NCI-H2029 (cell line): Measurements from ENCODE around the gene TCF7L2.

Experiments
- DNase-seq: peaks from one replicate; lab custom pipeline; 2025; lab: John Stamatoyannopoulos, UW

The TCF7L2 gene

DNA sequence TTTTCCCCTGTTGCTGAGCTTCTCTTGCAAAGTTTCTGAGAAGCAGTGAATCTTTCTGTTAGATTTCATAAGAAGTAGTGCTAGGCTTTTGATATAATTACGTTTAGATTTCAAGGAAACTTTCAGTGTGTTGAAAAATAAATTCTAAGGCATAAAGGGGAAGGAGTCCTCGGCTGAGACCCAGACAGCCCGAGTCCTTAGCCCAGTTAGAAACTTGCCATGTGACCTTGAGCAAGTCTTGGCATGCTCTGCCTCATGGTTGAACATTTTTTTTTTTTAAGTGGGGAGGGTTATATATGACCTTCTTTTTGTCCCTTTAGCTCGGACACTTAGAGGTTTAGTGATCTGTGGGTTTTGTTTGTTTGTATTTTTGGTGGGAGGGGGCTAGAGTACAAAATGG is 117.5 kb downstream of the TCF7L2 start:
- DNase-seq, result no peak

DNA sequence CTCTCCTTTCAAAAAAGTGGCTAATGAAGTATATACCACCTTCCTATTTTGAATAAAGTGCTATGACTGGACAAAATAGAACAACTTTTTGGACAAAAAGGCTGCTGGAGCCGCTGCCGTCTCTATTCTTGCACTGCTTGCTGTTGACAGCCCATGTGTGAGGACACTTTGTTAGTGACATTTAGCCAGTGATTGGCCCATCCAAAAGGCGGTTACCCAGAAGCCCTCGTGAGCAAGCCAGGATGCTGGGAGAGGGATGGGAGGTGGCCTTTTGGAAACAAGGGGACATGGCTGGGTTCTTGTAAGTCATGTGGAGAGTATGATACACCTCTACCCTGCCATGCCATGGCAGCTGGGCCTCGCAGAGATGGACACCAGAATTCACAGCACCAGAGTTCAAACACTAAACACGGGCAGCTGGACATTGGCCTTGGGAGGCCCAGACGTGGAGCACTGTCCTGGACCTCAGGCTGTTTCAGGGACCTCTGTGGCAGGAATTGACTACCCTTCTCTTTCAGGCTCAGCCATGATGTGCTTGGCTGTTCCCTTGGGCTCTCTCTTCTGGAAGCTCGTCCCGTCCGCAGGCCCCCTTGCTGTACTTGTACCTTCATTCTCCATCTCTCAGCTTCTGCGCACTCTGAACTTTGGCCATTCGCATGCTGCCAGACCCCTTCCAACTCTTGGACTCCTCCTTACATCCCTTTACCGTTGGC is 118.3 kb downstream of the TCF7L2 start:
- DNase-seq, result no peak

DNA sequence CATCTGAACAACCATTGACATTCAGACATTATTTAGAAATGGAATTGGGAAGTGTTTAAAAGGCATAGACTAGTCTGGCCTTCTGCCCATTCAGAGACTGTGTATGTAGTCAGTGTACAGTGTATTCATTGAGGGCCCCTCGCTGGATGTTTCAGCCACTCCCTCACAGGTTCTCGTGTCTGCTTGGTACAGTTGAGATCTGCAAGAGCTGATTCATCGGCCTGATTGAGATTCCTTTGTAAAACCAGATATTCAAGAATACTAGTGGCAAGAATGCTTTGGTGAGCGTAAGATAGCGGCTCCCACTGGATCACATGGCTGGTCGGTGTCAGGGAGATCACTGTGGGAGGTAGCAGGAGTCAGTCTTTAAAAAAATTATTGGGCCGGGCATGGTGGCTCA is 119.5 kb downstream of the TCF7L2 start:
- DNase-seq, result no peak

DNA sequence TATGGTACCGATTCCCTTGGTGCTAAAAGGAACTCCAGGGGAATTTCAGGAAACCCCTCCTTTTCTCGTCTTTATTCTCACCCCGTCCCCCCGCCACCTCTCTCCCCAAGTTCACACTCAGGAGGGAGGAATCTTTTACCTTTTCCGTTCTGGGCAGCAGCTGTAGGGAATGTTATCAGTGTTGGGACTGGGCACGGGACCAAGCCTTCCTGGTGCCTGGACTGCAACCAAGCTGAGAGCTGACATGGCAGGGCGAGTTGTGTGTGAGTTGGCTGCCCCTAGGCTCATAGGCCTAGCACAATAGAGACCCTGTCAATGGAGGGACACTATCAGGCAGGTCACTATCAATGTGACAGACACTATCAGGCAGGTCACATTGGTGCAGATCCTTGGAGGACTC is 121.4 kb downstream of the TCF7L2 start:
- DNase-seq, result no peak

- DNase-seq, result no peak
Observed at GRCh38 chr10:113073549-113074189, 123.6 kb downstream of the TCF7L2 start.

GRCh38 chr10:113076949-113077348 is 126.9 kb downstream of the TCF7L2 start:
- no peak for DNase-seq

- DNase-seq, result no peak
Observed at GRCh38 chr10:113078282-113078907, 128.3 kb downstream of the TCF7L2 start.

- no peak for DNase-seq
Observed at GRCh38 chr10:113080061-113080924, 130.2 kb downstream of the TCF7L2 start.

DNA sequence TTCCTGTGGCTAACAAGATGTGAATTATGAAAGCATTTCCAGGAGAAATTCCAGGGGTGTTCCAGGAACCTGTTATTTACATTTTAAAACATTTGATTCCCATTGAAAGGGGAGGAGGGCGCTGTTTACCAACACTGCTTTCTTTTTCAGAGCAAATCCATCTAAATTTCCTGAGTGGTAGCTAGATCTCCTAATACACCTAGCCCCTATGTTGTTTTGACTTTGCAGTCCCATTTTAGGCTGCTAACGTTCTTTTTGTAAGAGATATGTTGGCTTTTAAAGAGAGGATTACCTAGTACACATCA is 130.8 kb downstream of the TCF7L2 start:
- no peak for DNase-seq

- DNase-seq, result no peak
Observed at GRCh38 chr10:113084031-113084430, 134.0 kb downstream of the TCF7L2 start.

GRCh38 chr10:113085776-113086175 is 135.7 kb downstream of the TCF7L2 start:
- DNase-seq, result no peak

DNA sequence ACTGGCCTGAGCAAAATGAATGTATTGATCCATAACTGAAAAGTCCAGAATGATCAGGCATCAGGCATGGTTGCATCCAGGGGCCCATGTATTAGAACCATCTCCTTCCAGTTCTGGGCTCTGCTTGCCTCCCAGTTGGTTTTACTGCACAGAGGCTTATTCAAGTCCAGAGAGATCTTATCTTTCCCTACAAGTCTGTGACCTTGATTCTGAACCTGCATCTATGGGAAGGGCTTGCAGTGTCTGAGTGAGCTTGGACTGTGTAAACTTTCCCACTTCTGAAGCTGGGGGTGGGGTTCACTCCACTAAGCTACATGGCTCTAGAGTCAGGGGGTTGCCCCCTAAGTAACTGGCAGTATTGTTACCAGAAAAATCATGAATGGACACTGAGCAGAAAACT is 136.2 kb downstream of the TCF7L2 start:
- DNase-seq, result no peak

- DNase-seq, result no peak
Observed at GRCh38 chr10:113087165-113088029, 137.3 kb downstream of the TCF7L2 start.

- DNase-seq, result no peak
Observed at GRCh38 chr10:113088194-113088593, 138.1 kb downstream of the TCF7L2 start.

DNA sequence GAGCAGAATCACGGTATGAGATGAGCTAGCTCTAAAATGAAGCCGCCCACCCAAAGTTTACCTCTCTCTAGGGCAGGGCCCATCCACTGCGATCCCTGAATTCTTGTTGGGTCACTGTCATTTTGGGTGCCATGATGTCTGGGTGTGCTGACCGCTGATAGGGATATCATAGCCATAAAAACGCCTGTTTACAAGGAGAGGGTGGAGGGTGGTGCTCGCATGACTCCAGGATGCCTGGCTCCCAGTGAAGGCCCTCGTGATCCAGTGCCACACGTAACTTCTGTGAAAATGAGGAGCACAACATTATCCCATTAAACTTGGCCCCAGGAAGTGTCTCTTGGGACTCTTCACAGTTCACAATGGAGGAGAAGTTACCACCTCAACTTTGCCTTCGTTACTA is 139.5 kb downstream of the TCF7L2 start:
- DNase-seq, result no peak

- no peak for DNase-seq
Observed at GRCh38 chr10:113091920-113092319, 141.9 kb downstream of the TCF7L2 start.

DNA sequence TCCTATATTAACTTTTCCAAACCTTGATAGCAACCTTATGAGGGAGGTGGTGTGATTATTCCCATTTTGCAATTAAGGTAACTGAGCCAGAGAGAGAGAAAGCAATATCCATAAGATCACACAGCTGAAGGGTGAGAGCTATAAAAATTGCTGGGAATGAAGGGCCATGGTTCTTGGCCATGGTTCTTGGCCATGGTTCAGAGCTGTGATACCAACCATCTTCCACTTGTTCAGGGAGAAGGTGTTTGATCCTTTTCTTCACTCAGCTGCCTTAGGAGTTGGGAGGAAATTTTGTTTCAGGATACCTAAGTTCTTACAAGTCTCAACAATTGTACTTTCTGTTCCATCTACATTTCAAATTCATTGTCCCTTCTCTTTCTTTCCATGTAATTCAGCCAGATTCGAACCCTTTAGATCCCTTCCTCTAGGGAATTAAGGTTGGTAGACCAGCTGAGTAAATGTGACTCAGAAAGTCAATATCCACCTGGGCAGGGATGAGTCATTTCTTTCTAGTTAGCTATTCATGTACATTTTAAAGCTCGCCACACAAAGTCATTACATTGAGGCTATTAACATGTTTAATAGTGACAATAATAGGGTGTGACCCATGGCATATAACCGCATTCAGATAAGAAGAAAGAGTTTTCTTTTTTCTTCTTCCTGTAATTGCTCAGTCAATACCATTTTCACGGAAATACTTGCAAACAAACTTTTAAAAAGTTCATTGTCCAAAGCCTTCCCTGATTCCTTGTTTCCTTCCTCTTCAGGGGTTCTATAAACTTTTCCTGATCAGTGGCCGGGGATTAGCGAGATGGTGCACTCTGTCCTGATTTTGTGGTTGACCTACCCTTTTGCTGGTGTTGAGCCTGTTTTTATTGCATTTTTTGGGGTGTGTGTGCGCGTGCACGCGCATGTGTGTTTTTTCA is 143.4 kb downstream of the TCF7L2 start:
- no peak for DNase-seq

- no peak for DNase-seq
Observed at GRCh38 chr10:113094114-113094486, 144.1 kb downstream of the TCF7L2 start.

GRCh38 chr10:113095419-113096127 is 145.5 kb downstream of the TCF7L2 start:
- DNase-seq, result no peak
